GM06990 (cell line): ENCODE data around the gene FAM78A.

Experiments
- DNase-seq: peaks from one replicate; pipeline ENCODE4 v3.0.0-alpha.2; 2011; ENCODE audit not compliant: insufficient read length; ENCODE audit errors: extremely low read depth
- H3K27me3 ChIP-seq: replicated peaks from 2 replicates; pipeline ENCODE4 v1.6.0; 2011; ENCODE audit warnings: low read length; ENCODE audit not compliant: control insufficient read depth, insufficient read depth
- H3K36me3 ChIP-seq: 2 replicates; pipeline ENCODE4 v1.5.1; 2011; ENCODE audit warnings: low read length; ENCODE audit not compliant: control insufficient read depth, insufficient read depth
- H3K4me3 ChIP-seq: replicated peaks from 2 replicates; pipeline ENCODE4 v1.5.1; 2011; ENCODE audit warnings: low read depth, mild to moderate bottlenecking, control low read depth, low read length
- TF ChIP-seq, protein P1 (sequence below): IDR thresholded peaks from 2 replicates; pipeline ENCODE4 v1.5.1; 2011; ENCODE audit warnings: low read length, control low read depth, mild to moderate bottlenecking, inconsistent platforms; ENCODE audit not compliant: insufficient read depth, poor library complexity, severe bottlenecking

Gene FAM78A

DNA sequence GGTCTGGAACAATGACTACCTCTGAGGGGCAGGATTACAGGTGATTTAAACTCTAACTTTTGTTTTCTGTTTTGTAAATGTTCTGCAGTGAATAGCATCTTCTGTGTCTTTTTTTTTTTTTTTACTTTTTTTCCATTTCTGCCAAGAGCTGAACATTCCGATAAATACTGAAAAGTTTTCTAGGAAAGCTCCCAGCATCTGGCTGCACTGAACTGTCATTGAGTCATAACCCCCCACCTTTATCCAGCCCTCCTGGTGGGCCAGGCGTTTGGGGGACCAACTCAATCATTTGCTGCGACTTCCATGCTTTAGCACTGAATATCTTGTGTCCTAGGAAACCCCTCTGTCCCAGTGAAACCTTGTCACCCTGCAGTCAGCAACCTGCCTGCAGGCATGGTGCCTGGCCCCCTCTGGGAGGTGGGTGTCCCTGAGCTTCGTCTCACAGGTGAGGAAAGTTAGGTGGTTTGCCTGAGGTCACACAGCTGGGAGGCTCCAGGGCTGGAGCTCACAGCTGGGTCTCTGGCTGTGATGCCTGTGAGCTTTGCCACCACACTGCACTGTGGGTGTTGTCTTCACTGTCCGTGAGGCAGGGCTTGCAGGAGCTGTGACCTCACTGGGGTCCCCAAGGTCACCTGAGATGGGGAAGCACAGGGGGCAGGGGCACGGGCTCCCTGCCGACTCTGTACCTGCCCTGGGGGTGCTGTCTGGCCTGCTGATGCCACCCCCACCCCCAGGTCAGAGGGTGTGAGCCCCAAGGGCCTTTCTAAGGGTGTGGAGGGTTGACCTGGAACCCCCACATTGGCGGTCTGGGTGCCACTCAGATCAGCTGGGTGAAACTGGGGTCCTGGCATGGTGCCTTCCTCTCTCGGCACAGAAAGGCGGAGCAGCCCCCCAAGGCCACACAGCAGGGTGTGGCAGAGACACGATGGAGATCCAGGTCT is 27.3 kb upstream of the FAM78A start:
- H3K27me3 ChIP-seq, result no peaks in the 10 kb centered on the region; the same call in none of the 2 replicates
- no peaks in the 10 kb centered on the region for H3K36me3 ChIP-seq
- no peak for DNase-seq
- TF ChIP-seq, protein P1, sequence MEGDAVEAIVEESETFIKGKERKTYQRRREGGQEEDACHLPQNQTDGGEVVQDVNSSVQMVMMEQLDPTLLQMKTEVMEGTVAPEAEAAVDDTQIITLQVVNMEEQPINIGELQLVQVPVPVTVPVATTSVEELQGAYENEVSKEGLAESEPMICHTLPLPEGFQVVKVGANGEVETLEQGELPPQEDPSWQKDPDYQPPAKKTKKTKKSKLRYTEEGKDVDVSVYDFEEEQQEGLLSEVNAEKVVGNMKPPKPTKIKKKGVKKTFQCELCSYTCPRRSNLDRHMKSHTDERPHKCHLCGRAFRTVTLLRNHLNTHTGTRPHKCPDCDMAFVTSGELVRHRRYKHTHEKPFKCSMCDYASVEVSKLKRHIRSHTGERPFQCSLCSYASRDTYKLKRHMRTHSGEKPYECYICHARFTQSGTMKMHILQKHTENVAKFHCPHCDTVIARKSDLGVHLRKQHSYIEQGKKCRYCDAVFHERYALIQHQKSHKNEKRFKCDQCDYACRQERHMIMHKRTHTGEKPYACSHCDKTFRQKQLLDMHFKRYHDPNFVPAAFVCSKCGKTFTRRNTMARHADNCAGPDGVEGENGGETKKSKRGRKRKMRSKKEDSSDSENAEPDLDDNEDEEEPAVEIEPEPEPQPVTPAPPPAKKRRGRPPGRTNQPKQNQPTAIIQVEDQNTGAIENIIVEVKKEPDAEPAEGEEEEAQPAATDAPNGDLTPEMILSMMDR, result no peak
- no peak overlapping the region for H3K4me3 ChIP-seq

DNA sequence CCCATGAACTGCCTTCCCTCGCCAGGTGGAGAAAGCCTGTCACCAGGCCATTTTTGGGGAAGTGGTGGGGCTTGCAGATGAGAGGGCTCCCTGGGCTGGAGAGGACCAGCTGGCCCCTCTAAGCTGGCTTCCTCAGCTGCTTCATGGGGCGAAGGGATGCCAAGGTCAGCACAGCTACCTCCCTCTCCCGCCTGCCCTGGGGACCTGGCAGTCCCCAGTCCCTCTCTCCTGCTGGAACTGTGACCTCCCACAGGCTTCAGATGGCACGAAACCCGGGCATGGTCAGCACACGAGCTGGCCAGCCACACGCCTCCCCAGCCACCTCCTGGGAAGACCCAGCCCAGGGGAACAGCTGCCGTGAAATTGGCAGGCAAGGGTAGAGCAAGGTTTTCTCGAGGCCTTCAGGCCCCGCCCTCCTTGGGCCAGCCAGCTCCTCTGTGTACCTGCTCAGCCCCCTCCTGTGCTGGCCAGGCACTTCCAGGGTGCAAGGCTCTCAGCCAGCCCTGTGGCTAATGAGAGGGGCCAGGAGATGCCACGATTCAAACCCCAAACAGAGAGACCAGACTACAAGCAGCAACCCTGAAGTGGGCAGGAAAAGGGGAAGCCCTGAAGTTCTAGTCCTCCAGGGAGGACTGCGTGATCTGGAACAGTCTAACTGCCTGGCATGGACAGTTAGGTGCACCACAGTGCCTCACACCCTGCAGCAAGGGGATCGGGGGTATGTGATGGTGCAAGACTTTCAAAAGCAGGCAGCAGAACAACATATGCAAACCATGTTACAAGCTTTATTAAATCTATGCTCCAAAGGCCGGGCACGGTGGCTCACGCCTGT is 26.1 kb upstream of the FAM78A start:
- no peaks in the 10 kb centered on the region; the same call in none of the 2 replicates for H3K27me3 ChIP-seq
- H3K36me3 ChIP-seq, result no peaks in the 10 kb centered on the region
- no peak for DNase-seq
- TF ChIP-seq, protein P1, result no peak
- no peak overlapping the region for H3K4me3 ChIP-seq

DNA sequence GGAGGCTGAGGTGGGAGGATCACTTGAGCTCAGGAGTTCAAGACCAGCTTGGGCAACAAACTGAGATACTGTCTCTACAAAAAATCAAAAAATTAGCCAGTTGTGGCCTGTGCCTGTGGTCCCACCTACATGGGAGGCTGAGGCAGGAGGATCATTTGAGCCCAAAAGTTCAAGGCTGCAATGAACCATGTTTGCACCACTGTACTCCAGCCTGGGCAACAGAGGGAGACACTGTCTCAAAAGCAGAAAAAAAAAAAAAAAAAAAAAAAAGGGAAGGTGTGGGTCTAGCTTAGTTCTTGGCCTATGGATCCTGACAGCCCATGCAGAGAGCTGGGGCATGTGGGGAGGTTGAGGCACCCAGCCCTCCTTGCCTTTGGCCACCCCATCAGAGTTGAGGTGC is 24.1 kb upstream of the FAM78A start:
- no peak for DNase-seq
- no peak overlapping the region for H3K4me3 ChIP-seq
- no peaks in the 10 kb centered on the region for H3K36me3 ChIP-seq
- TF ChIP-seq, protein P1, result no peak
- H3K27me3 ChIP-seq, result no peaks in the 10 kb centered on the region; the same call in none of the 2 replicates

DNA sequence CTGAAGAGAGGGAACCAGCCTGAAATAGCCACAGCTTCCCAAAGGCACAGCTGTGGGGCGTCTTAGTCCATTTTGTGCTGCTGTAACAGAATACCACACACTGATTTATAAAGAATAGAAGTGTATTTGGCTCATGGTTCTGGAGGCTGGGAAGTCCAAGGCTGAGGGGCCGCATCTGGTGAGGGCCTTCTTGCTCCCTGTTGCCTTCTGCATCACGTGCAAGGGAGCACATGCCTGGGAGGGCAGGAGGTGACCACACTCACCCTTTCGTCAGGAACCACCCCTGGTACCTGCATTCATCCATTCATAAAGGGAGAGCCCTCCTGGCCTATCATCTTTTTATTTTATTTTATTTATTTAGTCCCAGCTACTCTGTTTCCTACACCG is 23.6 kb upstream of the FAM78A start:
- H3K27me3 ChIP-seq, result no peaks in the 10 kb centered on the region; the same call in none of the 2 replicates

DNA sequence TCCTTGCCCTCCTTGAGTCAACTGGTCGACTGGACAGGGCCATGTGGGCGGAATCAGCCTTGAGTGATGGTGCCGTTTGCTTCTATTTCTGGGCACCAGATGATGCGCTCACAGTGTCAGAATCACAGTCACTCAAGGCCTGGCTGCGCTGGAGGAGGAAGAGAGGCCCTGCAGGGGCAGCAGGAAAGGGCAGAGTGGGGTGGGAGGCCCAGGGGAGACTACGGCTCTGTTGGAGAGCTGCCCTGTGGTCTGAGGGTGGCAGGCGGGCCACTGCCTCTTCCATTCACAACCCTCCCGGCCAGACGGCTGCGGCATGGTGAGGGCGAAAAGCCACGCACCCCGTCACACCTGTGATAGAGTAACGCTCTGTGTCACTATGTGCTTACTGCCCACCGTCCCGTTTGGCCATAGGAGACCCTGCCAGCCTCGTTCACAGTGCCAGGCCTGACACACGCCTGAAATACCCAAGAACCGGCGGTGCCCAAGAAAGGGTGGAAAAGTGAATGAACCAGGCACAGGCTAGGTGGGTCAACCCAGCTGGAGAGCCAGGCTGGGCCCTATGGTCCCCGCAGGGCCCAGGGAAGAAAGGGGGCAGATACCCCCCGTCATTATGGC is 23.1 kb upstream of the FAM78A start:
- no peaks in the 10 kb centered on the region for H3K36me3 ChIP-seq
- H3K27me3 ChIP-seq, result no peaks in the 10 kb centered on the region; the same call in none of the 2 replicates
- no peak overlapping the region for H3K4me3 ChIP-seq
- TF ChIP-seq, protein P1, result no peak
- DNase-seq, result no peak

More for the DNA sequence above, 23.6 kb upstream of the FAM78A start:
- TF ChIP-seq, protein P1, result no peak
- DNase-seq, result no peak
- Histone ChIP-seq H3K36me3 (no peaks in the 10 kb centered on the region), H3K4me3 (no peak overlapping the region)
